Activated naive CD8-positive, alpha-beta T cell treated with anti-CD3 and anti-CD28 coated beads, Interleukin-2, amount 50 U/mL, for 24 hours (primary cell): ENCODE results near the gene GNA15.

Source experiments
- ATAC-seq: fragments of 150-1000 bp; cut with Tn5 transposase; one replicate; pipeline ENCODE4 v1.10.0; 2021
- DNase-seq: peaks from one replicate; pipeline ENCODE4 v3.0.0; 2021
- H3K27ac Mint-ChIP-seq: one replicate; pipeline ENCODE4 v1.8.0; 2021; ENCODE audit warnings: mild to moderate bottlenecking, mixed read lengths
- H3K27me3 Mint-ChIP-seq: one replicate; pipeline ENCODE4 v1.8.0; 2021; ENCODE audit warnings: mixed read lengths
- H3K36me3 Mint-ChIP-seq: one replicate; pipeline ENCODE4 v1.8.0; 2021; ENCODE audit warnings: low read depth, mixed read lengths
- H3K4me1 Mint-ChIP-seq: one replicate; pipeline ENCODE4 v1.8.0; 2021; ENCODE audit warnings: mixed read lengths
- H3K4me3 Mint-ChIP-seq: one replicate; pipeline ENCODE4 v1.8.0; 2021; ENCODE audit warnings: mild to moderate bottlenecking, moderate library complexity, mixed read lengths
- H3K9me3 Mint-ChIP-seq: one replicate; pipeline ENCODE4 v1.8.0; 2021; ENCODE audit warnings: mixed read lengths

GNA15 gene

DNA sequence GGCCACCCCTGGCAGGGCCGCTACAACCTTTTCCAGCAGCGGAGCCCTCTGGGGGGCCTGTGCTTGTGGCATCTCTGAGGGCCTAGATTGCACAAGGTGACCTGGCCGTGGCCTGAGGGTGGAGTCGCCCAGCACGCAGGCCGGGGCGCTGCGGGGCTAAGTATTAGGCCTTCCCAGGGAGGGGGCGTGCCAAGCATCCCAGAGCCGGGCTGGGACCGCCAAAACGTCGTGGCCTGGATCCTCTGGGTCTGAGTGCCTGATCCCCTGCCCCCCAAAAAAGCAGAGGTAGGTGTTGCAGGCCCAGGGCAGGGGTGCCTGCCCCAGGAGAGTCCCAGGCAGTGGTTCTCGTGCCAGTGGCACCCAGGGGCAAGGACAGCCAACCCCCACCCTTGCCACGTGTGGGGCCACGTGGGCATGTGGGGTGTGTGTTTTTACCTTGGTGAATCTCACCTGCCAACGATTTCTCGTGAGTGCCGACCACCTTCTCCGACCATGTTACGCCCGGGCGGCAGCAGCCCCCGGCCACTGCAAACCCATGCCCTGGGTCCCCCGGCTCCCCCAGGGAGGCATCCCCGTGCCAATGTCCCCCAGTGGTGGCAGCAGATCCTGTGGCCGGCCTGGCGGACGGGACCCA is 12.6 kb upstream of the GNA15 start:
- no peak overlapping the region for H3K4me3 Mint-ChIP-seq
- H3K27ac Mint-ChIP-seq = no peak overlapping the region
- no peak for DNase-seq
- ATAC-seq = no peak
- no peaks in the 10 kb centered on the region for H3K36me3 Mint-ChIP-seq
- H3K4me1 Mint-ChIP-seq = peaks cover 5% of the 10 kb centered on the region
- H3K27me3 Mint-ChIP-seq = peaks cover 5% of the 10 kb centered on the region
- no peaks in the 10 kb centered on the region for H3K9me3 Mint-ChIP-seq

DNA sequence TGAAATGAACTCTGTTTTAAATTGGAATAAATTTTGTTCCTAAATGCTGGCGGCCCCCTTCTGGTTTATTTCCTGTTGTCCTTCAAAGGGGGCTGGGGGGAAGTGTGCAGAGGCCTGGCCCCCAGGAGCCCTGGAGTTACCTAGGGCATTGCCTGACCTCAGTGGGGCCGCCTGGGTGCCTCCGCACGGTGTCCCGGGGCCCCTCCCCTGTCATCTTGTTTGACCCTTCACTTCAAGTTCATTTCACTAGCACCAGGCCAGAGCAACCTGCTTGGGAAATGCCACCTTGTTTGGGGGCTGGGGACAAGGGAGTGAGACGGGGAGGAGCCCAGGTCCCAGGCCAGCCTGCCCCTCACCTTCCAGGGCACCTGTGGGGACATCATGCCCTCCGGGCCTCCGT is 11.9 kb upstream of the GNA15 start:
- Mint-ChIP-seq H3K36me3 (no peaks in the 10 kb centered on the region), H3K27ac (no peak overlapping the region), H3K9me3 (no peaks in the 10 kb centered on the region), H3K27me3 (peaks cover 5% of the 10 kb centered on the region), H3K4me3 (no peak overlapping the region), H3K4me1 (peaks cover 5% of the 10 kb centered on the region)
- ATAC-seq (no peak), DNase-seq (no peak)

DNA sequence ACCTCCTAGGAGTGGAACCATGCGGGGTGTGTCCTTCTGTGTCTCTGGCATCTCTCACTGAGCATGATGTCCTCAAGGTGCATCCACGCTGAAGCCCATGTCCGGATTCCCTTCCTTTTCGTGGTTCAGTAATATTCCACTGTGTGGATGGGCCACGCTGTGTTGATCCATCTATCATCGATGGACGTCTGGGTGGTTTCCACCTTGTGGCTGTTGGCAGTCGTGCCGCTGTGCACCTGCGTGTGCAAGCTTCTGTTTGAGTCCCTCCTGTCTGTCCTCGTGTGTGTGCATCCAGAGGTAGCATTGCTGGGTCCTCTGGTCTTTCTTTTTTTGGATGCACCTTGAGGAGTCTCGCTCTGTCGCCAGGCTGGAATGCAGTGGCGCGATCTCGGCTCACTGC is 11.2 kb upstream of the GNA15 start:
- Mint-ChIP-seq H3K4me1 (peaks cover 7% of the 10 kb centered on the region), H3K27ac (no peak overlapping the region), H3K4me3 (no peak overlapping the region), H3K9me3 (no peaks in the 10 kb centered on the region), H3K27me3 (peaks cover 5% of the 10 kb centered on the region), H3K36me3 (no peaks in the 10 kb centered on the region)
- DNase-seq (no peak), ATAC-seq (no peak)

DNA sequence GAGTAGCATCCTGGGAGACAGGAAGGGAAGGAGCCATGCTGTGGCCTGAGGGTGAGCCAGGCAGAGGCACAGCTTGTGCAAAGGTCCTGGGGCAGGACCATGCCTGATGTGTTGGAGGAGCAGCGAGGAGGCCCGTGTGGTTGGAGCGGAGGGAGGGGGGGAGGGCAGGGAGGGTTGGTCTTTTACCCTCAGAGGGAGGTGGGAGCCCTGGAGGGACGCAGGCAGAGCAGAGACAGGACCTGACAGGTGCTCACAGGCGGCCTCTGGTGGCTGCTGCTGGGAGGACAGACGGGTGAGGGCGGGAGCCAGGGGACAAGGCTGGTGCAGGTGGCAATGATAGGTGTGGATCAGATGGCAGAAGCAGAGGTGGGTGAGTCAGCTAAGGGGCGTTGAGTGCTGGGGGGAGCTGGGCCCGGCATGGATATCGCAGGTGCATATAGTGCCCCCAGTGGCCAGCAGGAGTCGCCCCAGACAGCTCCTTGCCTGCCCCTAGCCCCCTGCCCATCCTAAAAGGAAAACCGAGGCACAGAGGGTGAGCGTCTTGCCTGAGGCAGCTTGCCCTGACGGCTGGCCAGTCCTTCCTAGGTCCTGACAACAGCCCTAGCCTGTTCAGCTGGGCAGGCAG is 9.8 kb upstream of the GNA15 start:
- H3K27ac Mint-ChIP-seq = no peak overlapping the region
- H3K4me1 Mint-ChIP-seq = peaks cover 7% of the 10 kb centered on the region
- no peak overlapping the region for H3K4me3 Mint-ChIP-seq
- H3K9me3 Mint-ChIP-seq = no peaks in the 10 kb centered on the region
- peaks cover 5% of the 10 kb centered on the region for H3K27me3 Mint-ChIP-seq
- peak; percentile 87 for DNase-seq
- ATAC-seq = peak; percentile 81
- H3K36me3 Mint-ChIP-seq = no peaks in the 10 kb centered on the region

DNA sequence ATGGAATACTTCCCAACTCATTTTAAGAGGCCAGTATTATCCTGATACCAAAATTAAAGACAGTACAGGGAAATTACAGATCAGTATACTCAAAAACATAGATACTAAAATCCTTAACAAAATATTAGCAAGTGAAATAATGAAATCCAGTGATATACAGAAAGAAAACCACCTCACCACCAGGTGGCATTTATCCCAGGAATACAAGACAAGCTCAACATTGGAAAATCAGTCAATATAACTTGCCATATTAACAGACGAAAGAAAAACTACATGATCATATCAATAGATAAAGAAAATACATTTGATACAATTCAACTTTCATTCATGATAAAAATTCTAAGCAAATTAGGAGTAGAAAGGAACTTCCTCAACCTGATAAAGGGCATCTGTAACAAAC is 6.7 kb upstream of the GNA15 start:
- H3K36me3 Mint-ChIP-seq = no peaks in the 10 kb centered on the region
- peaks cover 30% of the 10 kb centered on the region for H3K4me1 Mint-ChIP-seq
- no peak overlapping the region for H3K4me3 Mint-ChIP-seq
- DNase-seq (no peak), ATAC-seq (no peak)
- peaks cover 5% of the 10 kb centered on the region for H3K27me3 Mint-ChIP-seq
- H3K27ac Mint-ChIP-seq = no peak overlapping the region
- H3K9me3 Mint-ChIP-seq = no peaks in the 10 kb centered on the region

DNA sequence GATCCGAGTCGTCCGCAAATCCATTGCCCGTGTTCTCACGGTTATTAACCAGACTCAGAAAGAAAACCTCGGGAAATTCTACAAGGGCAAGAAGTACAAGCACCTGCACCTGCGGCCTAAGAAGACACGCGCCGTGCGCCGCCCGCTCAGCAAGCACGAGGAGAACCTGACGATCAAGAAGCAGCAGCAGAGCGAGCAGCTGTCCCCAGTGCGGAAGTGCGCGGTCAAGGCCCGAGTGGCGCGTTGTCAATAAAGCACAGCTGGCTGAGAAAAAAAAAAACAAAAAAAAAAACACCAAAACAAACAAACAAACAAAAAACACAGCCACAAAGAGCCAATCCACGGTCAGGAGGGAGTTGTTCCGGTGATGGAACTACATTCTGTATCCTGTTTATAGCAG is 4.7 kb upstream of the GNA15 start:
- peaks cover 32% of the 10 kb centered on the region for H3K4me1 Mint-ChIP-seq
- H3K36me3 Mint-ChIP-seq = no peaks in the 10 kb centered on the region
- H3K4me3 Mint-ChIP-seq = no peak overlapping the region
- no peaks in the 10 kb centered on the region for H3K9me3 Mint-ChIP-seq
- peaks cover 2% of the 10 kb centered on the region for H3K27me3 Mint-ChIP-seq
- ATAC-seq (no peak), DNase-seq (no peak)
- no peak overlapping the region for H3K27ac Mint-ChIP-seq

DNA sequence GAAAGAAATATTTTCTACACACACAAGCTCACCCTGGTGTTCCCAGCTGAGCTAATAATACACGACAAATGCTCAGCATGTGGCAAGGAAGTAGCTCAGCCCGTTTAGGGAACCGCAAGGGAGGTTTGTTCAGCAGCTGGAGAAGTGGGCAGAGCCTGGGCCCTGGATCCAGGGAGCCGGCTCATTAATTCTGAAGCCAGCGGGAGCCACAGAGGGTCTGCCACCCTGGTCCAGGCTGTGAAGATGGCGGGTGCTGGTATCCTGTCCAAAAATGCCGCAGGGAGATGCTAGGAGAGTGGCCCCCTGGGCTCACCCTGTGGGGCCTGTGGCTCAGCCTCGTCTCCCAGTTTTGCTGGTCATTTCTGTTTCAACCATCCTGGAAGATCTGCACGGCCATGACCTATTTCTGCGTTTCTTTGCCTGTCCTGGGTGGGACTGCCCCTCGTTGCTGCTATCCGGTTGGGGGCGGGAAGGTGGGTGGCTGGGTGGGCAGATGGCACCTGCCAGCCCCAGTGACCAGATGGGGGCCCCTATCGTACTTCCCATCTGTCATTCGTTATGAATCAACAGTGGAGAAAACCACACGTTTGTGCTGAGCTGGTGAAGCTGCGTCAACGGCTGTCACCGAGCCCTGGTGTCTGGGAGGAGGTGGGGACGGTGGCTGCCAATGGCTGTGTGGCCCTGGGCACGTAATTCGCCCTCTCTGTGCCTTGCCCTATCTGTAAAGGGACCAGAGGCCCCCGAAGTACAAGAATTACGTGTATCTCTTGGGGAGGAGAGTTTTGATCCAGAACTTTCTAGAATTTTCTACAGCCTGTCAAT is 2.7 kb upstream of the GNA15 start:
- ATAC-seq (peak; percentile 98), DNase-seq (peak; percentile 89)
- peaks cover 37% of the 10 kb centered on the region for H3K4me1 Mint-ChIP-seq
- H3K27ac Mint-ChIP-seq = peak overlapping the region; percentile 78
- peak overlapping the region; percentile 41 for H3K4me3 Mint-ChIP-seq
- no peaks in the 10 kb centered on the region for H3K9me3 Mint-ChIP-seq
- H3K27me3 Mint-ChIP-seq = peaks cover 14% of the 10 kb centered on the region
- no peaks in the 10 kb centered on the region for H3K36me3 Mint-ChIP-seq

DNA sequence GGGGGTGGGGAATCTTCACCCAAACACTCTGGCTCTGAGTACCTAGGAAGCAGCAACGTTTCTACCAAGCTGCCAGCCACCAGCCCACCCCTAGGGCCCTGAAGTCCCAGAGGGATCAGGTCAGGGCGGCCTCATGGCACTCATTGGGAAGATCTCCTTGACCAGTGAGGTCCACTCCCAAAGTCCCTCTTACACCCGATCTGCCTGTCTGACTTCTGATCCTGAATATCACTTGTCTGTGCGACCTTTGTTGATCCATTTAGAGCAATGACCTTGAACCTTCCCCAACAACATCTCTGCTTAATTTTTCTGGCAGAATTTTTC is 2.1 kb upstream of the GNA15 start:
- peak overlapping the region; percentile 78 for H3K27ac Mint-ChIP-seq
- H3K27me3 Mint-ChIP-seq = peaks cover 14% of the 10 kb centered on the region
- ATAC-seq (no peak), DNase-seq (no peak)
- H3K4me3 Mint-ChIP-seq = peak overlapping the region; percentile 41
- H3K9me3 Mint-ChIP-seq = no peaks in the 10 kb centered on the region
- H3K4me1 Mint-ChIP-seq = peaks cover 37% of the 10 kb centered on the region
- no peaks in the 10 kb centered on the region for H3K36me3 Mint-ChIP-seq

DNA sequence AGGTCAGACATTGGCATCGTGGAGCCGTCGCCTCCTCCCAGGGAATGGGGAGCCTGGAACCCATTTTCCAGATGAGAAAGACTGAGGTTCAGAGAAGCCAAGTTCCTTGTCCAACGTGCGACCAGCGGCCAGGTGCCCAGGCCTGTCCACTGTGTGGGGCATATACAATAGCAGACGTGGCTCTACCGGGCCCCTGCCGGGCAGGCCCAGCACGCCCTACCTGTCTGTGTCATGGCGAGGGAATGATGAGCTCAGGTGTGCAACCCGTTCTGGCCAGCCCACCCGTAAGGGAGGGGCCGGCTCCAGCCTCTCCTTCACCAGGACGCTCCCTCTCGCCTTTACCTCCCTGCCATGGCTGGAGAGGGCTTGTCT is 837 bp downstream of the GNA15 start:
- Mint-ChIP-seq H3K4me1 (peaks cover 46% of the 10 kb centered on the region), H3K36me3 (peaks cover 6% of the 10 kb centered on the region), H3K27me3 (peaks cover 14% of the 10 kb centered on the region), H3K27ac (no peak overlapping the region), H3K4me3 (peak overlapping the region; percentile 66), H3K9me3 (peaks cover 5% of the 10 kb centered on the region)
- ATAC-seq (no peak), DNase-seq (no peak)

DNA sequence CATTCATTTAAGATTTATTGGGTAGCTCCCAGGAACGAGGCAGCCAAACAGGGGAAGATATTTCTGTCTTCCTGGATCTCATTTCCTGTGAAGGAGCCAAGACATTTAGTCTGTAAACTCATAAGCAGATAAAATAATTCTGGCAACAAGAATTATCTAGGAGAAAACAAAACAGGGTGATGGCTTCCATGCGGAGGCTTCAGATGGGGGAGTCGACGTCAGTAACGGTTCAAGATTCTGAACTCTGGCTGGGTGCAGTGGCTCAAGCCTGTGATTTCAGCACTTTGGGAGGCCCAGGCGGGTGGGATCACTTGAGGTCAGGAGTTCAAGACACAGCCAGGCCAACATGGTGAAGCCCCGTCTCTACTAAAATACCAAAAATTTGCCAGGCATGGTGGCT is 1.3 kb downstream of the GNA15 start:
- Mint-ChIP-seq H3K4me1 (peaks cover 51% of the 10 kb centered on the region), H3K9me3 (peaks cover 5% of the 10 kb centered on the region), H3K4me3 (peak overlapping the region; percentile 66), H3K27me3 (peaks cover 14% of the 10 kb centered on the region), H3K27ac (no peak overlapping the region), H3K36me3 (peaks cover 6% of the 10 kb centered on the region)
- ATAC-seq (no peak), DNase-seq (no peak)

DNA sequence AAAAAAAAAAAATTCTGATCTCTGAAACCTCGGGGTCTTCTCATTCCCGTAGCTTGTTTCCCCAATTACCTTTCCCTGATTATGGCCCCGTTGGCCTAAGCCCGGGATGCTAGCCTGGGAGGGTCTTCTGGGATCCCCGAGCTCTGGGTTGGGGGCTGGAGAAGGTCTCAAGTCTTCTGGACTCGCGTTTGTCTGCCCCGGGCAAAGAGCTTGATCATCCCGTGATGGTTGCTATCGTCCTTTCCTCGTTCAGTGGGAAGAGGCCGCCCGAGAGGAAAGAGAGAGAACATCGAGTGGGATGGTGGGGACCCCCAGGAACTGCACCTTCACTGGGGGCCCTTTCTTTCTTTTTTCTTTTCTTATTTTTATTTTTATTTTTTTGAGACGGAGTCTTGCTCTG is 2.4 kb downstream of the GNA15 start:
- no peak overlapping the region for H3K27ac Mint-ChIP-seq
- H3K4me1 Mint-ChIP-seq = peaks cover 48% of the 10 kb centered on the region
- DNase-seq (no peak), ATAC-seq (no peak)
- no peak overlapping the region for H3K4me3 Mint-ChIP-seq
- H3K9me3 Mint-ChIP-seq = peaks cover 5% of the 10 kb centered on the region
- H3K27me3 Mint-ChIP-seq = peaks cover 17% of the 10 kb centered on the region
- H3K36me3 Mint-ChIP-seq = peaks cover 6% of the 10 kb centered on the region

DNA sequence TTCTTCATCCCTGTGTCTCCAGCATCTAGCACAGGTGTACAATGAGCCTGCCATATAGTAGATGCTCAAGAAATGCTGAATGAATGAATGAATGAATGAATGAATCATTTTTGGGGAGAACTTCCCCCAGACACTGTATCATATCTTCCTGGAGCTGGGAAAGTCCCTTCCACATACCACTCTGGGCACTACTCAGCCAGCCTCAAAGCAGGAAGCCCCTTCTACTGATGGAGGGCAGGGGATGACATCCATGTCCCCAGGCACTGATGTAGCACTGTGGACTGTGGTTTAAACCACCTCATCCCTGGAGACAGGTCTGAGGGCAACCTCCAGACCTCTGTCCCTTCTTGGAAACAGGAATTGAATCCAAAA is 4.8 kb downstream of the GNA15 start:
- peaks cover 35% of the 10 kb centered on the region for H3K4me1 Mint-ChIP-seq
- peak overlapping the region; percentile 20 for H3K4me3 Mint-ChIP-seq
- no peak for DNase-seq
- H3K27ac Mint-ChIP-seq = peak overlapping the region; percentile 49
- H3K27me3 Mint-ChIP-seq = peaks cover 15% of the 10 kb centered on the region
- peak; percentile 48 for ATAC-seq
- peaks cover 6% of the 10 kb centered on the region for H3K36me3 Mint-ChIP-seq
- peaks cover 5% of the 10 kb centered on the region for H3K9me3 Mint-ChIP-seq

DNA sequence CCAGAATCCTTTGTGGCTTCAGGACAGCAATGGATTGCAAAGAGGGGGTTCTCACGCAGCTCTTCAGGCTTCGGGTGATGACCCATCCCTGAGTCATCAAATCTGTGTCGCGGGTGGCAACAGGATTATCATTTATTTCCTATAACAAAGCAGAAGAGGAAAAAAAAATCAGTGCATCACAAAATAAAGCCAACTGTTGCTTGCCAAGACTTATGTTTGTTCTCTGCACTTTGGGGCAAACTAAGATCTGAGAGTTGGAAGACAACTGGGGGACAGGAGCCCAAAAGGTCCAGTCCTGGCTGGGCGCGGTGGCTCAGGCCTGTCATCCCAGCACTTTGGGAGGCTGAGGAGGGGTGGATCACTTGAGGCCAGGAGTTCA is 6.4 kb downstream of the GNA15 start:
- Mint-ChIP-seq H3K27ac (peak overlapping the region; percentile 69), H3K4me1 (peaks cover 37% of the 10 kb centered on the region), H3K9me3 (peaks cover 5% of the 10 kb centered on the region), H3K36me3 (peaks cover 6% of the 10 kb centered on the region), H3K4me3 (peak overlapping the region; percentile 48), H3K27me3 (peaks cover 7% of the 10 kb centered on the region)
- DNase-seq (peak; percentile 64), ATAC-seq (peak; percentile 81)

DNA sequence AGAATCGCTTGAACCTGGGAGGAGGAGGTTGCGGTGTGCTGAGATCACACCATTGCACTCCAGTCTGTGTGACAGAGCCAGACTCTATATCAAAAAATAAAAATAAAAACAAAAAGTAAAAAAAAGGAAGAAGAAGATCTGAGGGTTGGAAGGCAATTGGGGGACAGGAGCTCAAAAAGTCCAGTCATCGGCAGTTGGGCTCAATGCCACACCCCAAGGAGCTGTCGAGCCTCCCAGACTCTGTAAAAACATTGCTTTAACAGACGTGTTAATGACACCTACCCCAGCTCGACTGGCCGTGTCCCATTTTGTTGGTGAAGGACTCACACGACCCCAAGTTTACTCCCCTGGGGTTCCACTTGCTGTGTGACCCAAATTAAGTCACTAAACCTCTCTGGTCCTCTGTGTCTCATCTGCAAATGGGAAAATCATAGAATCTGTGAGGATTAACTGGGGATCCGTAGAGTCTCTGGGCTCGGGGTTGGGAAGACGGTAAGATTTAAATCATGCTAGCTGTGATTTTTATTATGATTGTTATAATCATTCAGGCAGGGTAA is 7.0 kb downstream of the GNA15 start:
- H3K36me3 Mint-ChIP-seq = peaks cover 6% of the 10 kb centered on the region
- DNase-seq (no peak), ATAC-seq (no peak)
- peaks cover 5% of the 10 kb centered on the region for H3K9me3 Mint-ChIP-seq
- peaks cover 3% of the 10 kb centered on the region for H3K27me3 Mint-ChIP-seq
- H3K4me3 Mint-ChIP-seq = no peak overlapping the region
- no peak overlapping the region for H3K27ac Mint-ChIP-seq
- peaks cover 37% of the 10 kb centered on the region for H3K4me1 Mint-ChIP-seq
